K562 (cell line): ENCODE results near the gene SCG2. TPM values are rescaled to one million over a fixed set of nuclear protein-coding genes. Genes with fewer than 3 reads are reported as not detected.

ENCODE experiments used
- ATAC-seq: fragments of 200-7000 bp; cut with Tn5 transposase; 3 replicates; pipeline ENCODE4 v1.9.1; 2020; ENCODE audit warnings: moderate library complexity
- BruUV-seq: library from RNA; stranded (reverse); fragments of 400-500 nt; replicated peaks from 2 replicates; lab custom pipeline; 2021; lab: Mats Ljungman, UMichigan
- CTCF ChIA-PET: fragments of 300-600 bp; formaldehyde crosslinking; extraction: SDS; loops from one replicate; lab custom pipeline; 2021; ENCODE audit warnings: low intra/inter-chr PET ratio; lab: Yijun Ruan, JAX
- POLR2A ChIA-PET: fragments of 300-600, 350-650 bp; sonication (Branson Sonifier 250); formaldehyde crosslinking; extraction: SDS; loops from one replicate; lab custom pipeline; 2021; ENCODE audit warnings: antibody characterized with exemption, inconsistent platforms; lab: Yijun Ruan, JAX
- DNase-seq, 4 experiments: peaks; one replicate each; pipeline versions ENCODE4 v3.0.0 to v3.0.0-alpha.2; 2011 to 2018; ENCODE audit warnings: low spot score in 3 of 4, mixed read lengths in 3 of 4; ENCODE audit errors: extremely low read depth in 1 of 4
- FAIRE-seq: peaks from 2 replicates; lab custom pipeline; 2011; peaks lifted over from hg19 to GRCh38; lab: Jason Lieb, UNC
- H2AFZ ChIP-seq: 2 replicates; pipeline ENCODE4 v1.6.0; 2011; ENCODE audit warnings: low read depth, low read length, control low read depth, inconsistent platforms
- H3K27ac ChIP-seq: fragments of 200-600 bp; 3 replicates; pipeline ENCODE4 v1.8.0; 2011; ENCODE audit warnings: low read depth, mild to moderate bottlenecking, control low read depth, inconsistent platforms, low read length, moderate library complexity, mixed read lengths; ENCODE audit errors: extremely low read depth
- H3K27me3 ChIP-seq, 2 experiments: fragments of 300-600 bp in 1 of 2; 2 replicates in 1 of 2; 3 replicates in 1 of 2; pipeline versions ENCODE4 v1.6.0 to v1.8.0; 2011; ENCODE audit warnings: inconsistent platforms in 2 of 2, low read length in 2 of 2, mild to moderate bottlenecking in 1 of 2, mixed read lengths in 1 of 2, moderate library complexity in 1 of 2; ENCODE audit not compliant: control insufficient read depth in 2 of 2, insufficient read depth in 2 of 2
- H3K36me3 ChIP-seq: fragments of 300-600 bp; 3 replicates; pipeline ENCODE4 v1.8.0; 2011; ENCODE audit warnings: mild to moderate bottlenecking, low read length, inconsistent platforms; ENCODE audit not compliant: control insufficient read depth, insufficient read depth
- H3K4me1 ChIP-seq, 2 experiments: fragments of 200-600 bp in 1 of 2; replicated peaks in 1 of 2; 2 replicates in 1 of 2; 3 replicates in 1 of 2; pipeline versions ENCODE4 v1.5.1 to v1.8.0; 2011; ENCODE audit warnings: inconsistent platforms in 2 of 2, low read length in 2 of 2, mild to moderate bottlenecking in 1 of 2, mixed read lengths in 1 of 2, moderate library complexity in 1 of 2; ENCODE audit not compliant: control insufficient read depth in 2 of 2, insufficient read depth in 2 of 2
- H3K4me2 ChIP-seq: 2 replicates; pipeline ENCODE4 v1.6.1; 2011; ENCODE audit warnings: low read length, control low read depth, inconsistent platforms, mixed read lengths; ENCODE audit not compliant: insufficient read depth
- H3K4me3 ChIP-seq: fragments of 200-600 bp; sonication (generic), shearing (Covaris generic); 2 replicates; pipeline ENCODE4 v1.5.1; 2016; ENCODE audit warnings: control low read depth, inconsistent platforms
- H3K79me2 ChIP-seq: fragments of 200-600 bp; 3 replicates; pipeline ENCODE4 v1.8.0; 2011; ENCODE audit warnings: low read length, inconsistent platforms; ENCODE audit not compliant: control insufficient read depth, insufficient read depth
- H3K9ac ChIP-seq, 2 experiments: 2 replicates each; pipeline versions ENCODE4 v1.6.0 to v1.6.1; 2011; ENCODE audit warnings: low read depth in 2 of 2, low read length in 2 of 2, control low read depth in 1 of 2, inconsistent platforms in 1 of 2, mild to moderate bottlenecking in 1 of 2, mixed read lengths in 1 of 2; ENCODE audit not compliant: insufficient read depth in 1 of 2
- H3K9me1 ChIP-seq: one replicate; pipeline ENCODE4 v1.6.0; 2011; ENCODE audit warnings: inconsistent platforms, mild to moderate bottlenecking, low read length, moderate library complexity; ENCODE audit not compliant: control insufficient read depth, insufficient read depth
- H3K9me3 ChIP-seq: replicated peaks from 2 replicates; pipeline ENCODE4 v1.5.1; 2011; ENCODE audit warnings: low read depth, low read length, inconsistent platforms; ENCODE audit not compliant: control insufficient read depth, insufficient read depth
- H4K20me1 ChIP-seq: replicated peaks from 2 replicates; pipeline ENCODE4 v1.6.1; 2011; ENCODE audit warnings: low read length, inconsistent platforms, mixed read lengths; ENCODE audit not compliant: control insufficient read depth, insufficient read depth
- CTCF ChIP-seq, 3 experiments: IDR thresholded peaks in 2 of 3; conservative IDR thresholded peaks in 1 of 3; 2 replicates each; pipeline ENCODE4 v1.5.1; 2011 to 2012; ENCODE audit warnings: low read length in 3 of 3, mild to moderate bottlenecking in 3 of 3, control low read depth in 2 of 3, improper control_type of control experiment in 1 of 3, inconsistent platforms in 1 of 3, low read depth in 1 of 3, mixed read lengths in 1 of 3, moderate library complexity in 1 of 3; ENCODE audit not compliant: insufficient read depth in 2 of 3
- HINFP ChIP-seq: fragments of 450-650 bp; conservative IDR thresholded peaks from 2 replicates; pipeline ENCODE4 v1.6.1; 2016; ENCODE audit warnings: missing genetic modification characterization, low read depth, mild to moderate bottlenecking, control low read depth, missing compliant biosample characterization
- NFRKB ChIP-seq: fragments of 450-650 bp; IDR thresholded peaks from 2 replicates; pipeline ENCODE4 v1.6.1; 2016; ENCODE audit warnings: low read depth
- RUNX1 ChIP-seq: sonication (generic); IDR thresholded peaks from 2 replicates; pipeline ENCODE4 v1.6.1; 2016; ENCODE audit warnings: antibody characterized with exemption, low read depth
- SAP30 ChIP-seq: fragments of 200-600 bp; sonication (generic); IDR thresholded peaks from 2 replicates; pipeline ENCODE4 v1.6.1; 2012; ENCODE audit warnings: borderline replicate concordance, low read depth, mild to moderate bottlenecking, moderate library complexity, low read length, control low read depth, inconsistent platforms; ENCODE audit not compliant: insufficient read depth, poor library complexity, severe bottlenecking
- SRF ChIP-seq, 2 experiments: fragments of 250-450, 450-650 bp in 1 of 2; sonication (Bioruptor Pico) in 1 of 2; sonication (generic) in 1 of 2; formaldehyde crosslinking; IDR thresholded peaks; 2 replicates each; pipeline versions ENCODE4 v1.5.0 to v1.5.1; 2020 to 2022; ENCODE audit warnings: mild to moderate bottlenecking in 1 of 2, missing genetic modification reagents in 1 of 2
- WGBS: fragments of 100-300 bp; shearing (Covaris generic); methylation state at CpG from one replicate; pipeline ENCODE4 v1.1.6; 2016; ENCODE audit warnings: low coverage, mixed read lengths; ENCODE audit not compliant: insufficient coverage; ENCODE audit errors: missing lambda C conversion rate; 5-methylcytosine and 5-hydroxymethylcytosine counted together
- in situ Hi-C: fragments of 300-500 bp; cut with MboI; formaldehyde crosslinking; loops from 4 replicates; pipeline ENCODE4 v1.15.0; 2018; ENCODE audit warnings: inconsistent platforms, mixed read lengths
- intact Hi-C: fragments of 100-400 bp; cut with micrococcal nuclease; formaldehyde crosslinking; loops from 2 replicates; pipeline ENCODE4 v1.14.2; 2022
- polyA plus RNA-seq, 8 experiments: library from polyadenylated mRNA; depleted of rRNA in 4 of 8; stranded (reverse) in 5 of 8; unstranded in 3 of 8; fragments of >200 nt; fragmentation: Nextera tagmentation in 2 of 8; fragmentation: Illumina TruSeq in 1 of 8; extraction: Ambion mirVana in 2 of 8; extraction: Trizol in 1 of 8; gene quantifications; 2 replicates each; pipeline versions ENCODE4 v1.2.1 to v1.2.3, GENCODE V29; 2011 to 2014; ENCODE audit warnings: inconsistent platforms in 1 of 8, missing spikeins in 1 of 8
- total RNA-seq, 7 experiments: library from RNA; depleted of rRNA in 6 of 7; stranded (reverse); fragments of >200 nt in 6 of 7; fragmentation: Illumina TruSeq in 2 of 7; extraction: Trizol in 2 of 7; gene quantifications; 2 replicates each; pipeline versions ENCODE4 v1.2.1 to v1.2.3, GENCODE V29; 2011 to 2021; ENCODE audit warnings: low replicate concordance in 1 of 7

The SCG2 gene
- total and polyA plus RNA-seq, 9 of the 15 experiments (the other 6 are each of a cell fraction or from before 2014, with no cell fraction given), result 0.07 to 1.6 (median 1.1) TPM

- Histone ChIP-seq H3K9ac (no peak overlapping the region), H3K4me2 (no peak overlapping the region), H2AFZ (no peak overlapping the region), H3K27me3 (no peaks in the 10 kb centered on the region), H3K9me1 (no peaks in the 10 kb centered on the region), H3K36me3 (no peaks in the 10 kb centered on the region), H3K4me1 (no peaks in the 10 kb centered on the region), H3K79me2 (no peaks in the 10 kb centered on the region), H4K20me1 (no peaks in the 10 kb centered on the region), H3K4me3 (no peak overlapping the region), H3K9me3 (no peaks in the 10 kb centered on the region), H3K27ac (no peak overlapping the region)
- in situ Hi-C loops (no loop called here), intact Hi-C loops (no loop called here)
- no TSS peak for BruUV-seq
- WGBS, result 6% methylated on average over 2 of the region's 7 CpGs
- FAIRE-seq (no peak), ATAC-seq (no peak), DNase-seq (no peak)
- no peak for TF ChIP-seq NFRKB
- ChIA-PET CTCF (no interaction called here), POLR2A (no interaction called here)
Measured at GRCh38 chr2:223619486-223620129, 17.4 kb upstream of the SCG2 start.

GRCh38 chr2:223618172-223619035 is 16.2 kb upstream of the SCG2 start:
- no peaks in the 10 kb centered on the region for H3K79me2 ChIP-seq
- H3K4me1 ChIP-seq, result no peaks in the 10 kb centered on the region; a peak in 1 of 5 replicates
- H3K4me2 ChIP-seq, result no peak overlapping the region
- ChIA-PET POLR2A (interaction anchor here (0.6 kb wide), 1 partner anchor 685 kb away, joined by 3 read pairs; no protein-coding TSS in a partner anchor), CTCF (no interaction called here)
- in situ Hi-C loops (no loop called here), intact Hi-C loops (no loop called here)
- 13% methylated on average over 11 of the region's 13 CpGs for WGBS
- H3K27ac ChIP-seq, result no peak overlapping the region
- no peak for TF ChIP-seq SRF (CRISPR knock-in tag; IDR thresholded peaks at IDR 0.05)
- no peak for TF ChIP-seq RUNX1
- 0 out of 6 replicates have a peak, but pooled peaks of 1 of the 3 experiments have one; percentile 15 for TF ChIP-seq CTCF (IDR thresholded peaks at IDR 0.05 in 2 of 3, conservative IDR thresholded peaks at IDR 0.05 in 1 of 3; ENCODE audit: insufficient read depth in 2 of 3, low read depth in 1 of 3, low read length in 3 of 3)
- TF ChIP-seq HINFP (tag), result no peak
- no peak for TF ChIP-seq SAP30
- H3K4me3 ChIP-seq, result no peak overlapping the region
- no peaks in the 10 kb centered on the region for H3K9me1 ChIP-seq
- H3K9me3 ChIP-seq, result no peaks in the 10 kb centered on the region
- FAIRE-seq, result no peak
- no peak overlapping the region for H3K9ac ChIP-seq
- no peaks in the 10 kb centered on the region for H3K36me3 ChIP-seq
- no peaks in the 10 kb centered on the region for H3K27me3 ChIP-seq
- no peak for ATAC-seq
- no peaks in the 10 kb centered on the region for H4K20me1 ChIP-seq
- no TSS peak for BruUV-seq
- no peak overlapping the region for H2AFZ ChIP-seq
- peak in 1 of 4 experiments; percentile 5 for DNase-seq
